H9 (cell line): ENCODE measurements around the gene FKBP8. TPM values are rescaled to one million over a fixed set of nuclear protein-coding genes. Genes with fewer than 3 reads are reported as not detected.

ENCODE experiments used
- DNase-seq: peaks from one replicate; pipeline ENCODE4 v3.0.0-alpha.2; 2017
- H2AFZ ChIP-seq: one replicate; pipeline ENCODE4 v1.6.1; 2013; ENCODE audit warnings: mild to moderate bottlenecking, low read length, control low read depth, moderate library complexity
- H2AK5ac ChIP-seq: 2 replicates; pipeline ENCODE4 v1.6.1; 2013; ENCODE audit warnings: low read length, control low read depth, mixed read lengths; ENCODE audit not compliant: insufficient read length
- H2BK120ac ChIP-seq: one replicate; pipeline ENCODE4 v1.6.1; 2013; ENCODE audit warnings: low read depth, mild to moderate bottlenecking, low read length, control low read depth, inconsistent platforms; ENCODE audit not compliant: poor library complexity, severe bottlenecking
- H2BK12ac ChIP-seq: 2 replicates; pipeline ENCODE4 v1.6.1; 2013; ENCODE audit warnings: low read length, control low read depth, mixed read lengths, low read depth; ENCODE audit not compliant: insufficient read length
- H2BK15ac ChIP-seq: 2 replicates; pipeline ENCODE4 v1.6.1; 2013; ENCODE audit warnings: low read depth, low read length, control low read depth
- H2BK20ac ChIP-seq: one replicate; pipeline ENCODE4 v1.6.1; 2013; ENCODE audit warnings: low read depth, mild to moderate bottlenecking, low read length, control low read depth, inconsistent platforms; ENCODE audit not compliant: poor library complexity, severe bottlenecking
- H2BK5ac ChIP-seq: 2 replicates; pipeline ENCODE4 v1.6.1; 2013; ENCODE audit warnings: low read length, control low read depth, mixed read lengths; ENCODE audit not compliant: insufficient read length
- H3K14ac ChIP-seq: 2 replicates; pipeline ENCODE4 v1.6.1; 2013; ENCODE audit warnings: low read length, control low read depth; ENCODE audit not compliant: insufficient read depth
- H3K18ac ChIP-seq: 2 replicates; pipeline ENCODE4 v1.6.1; 2013; ENCODE audit warnings: low read depth, mild to moderate bottlenecking, mixed read lengths, low read length, control low read depth; ENCODE audit not compliant: insufficient read length
- H3K23ac ChIP-seq: 2 replicates; pipeline ENCODE4 v1.6.1; 2013; ENCODE audit warnings: low read length, control low read depth, mixed read lengths, low read depth; ENCODE audit not compliant: insufficient read length
- H3K23me2 ChIP-seq: 2 replicates; pipeline ENCODE4 v1.6.1; 2013; ENCODE audit warnings: low read depth, mild to moderate bottlenecking, mixed read lengths, low read length, control low read depth; ENCODE audit not compliant: insufficient read length, poor library complexity, severe bottlenecking
- H3K27ac ChIP-seq: 2 replicates; pipeline ENCODE4 v1.5.1; 2013; ENCODE audit warnings: low read length, control low read depth, mixed read lengths, low read depth; ENCODE audit not compliant: insufficient read length
- H3K27me3 ChIP-seq: 2 replicates; pipeline ENCODE4 v1.6.1; 2013; ENCODE audit warnings: low read length, control low read depth, inconsistent platforms; ENCODE audit not compliant: insufficient read depth
- H3K4ac ChIP-seq: 2 replicates; pipeline ENCODE4 v1.6.1; 2013; ENCODE audit warnings: low read depth, mild to moderate bottlenecking, control low read depth, inconsistent platforms, low read length, moderate library complexity
- H3K4me1 ChIP-seq: 2 replicates; pipeline ENCODE4 v1.6.1; 2013; ENCODE audit warnings: low read length, control low read depth, inconsistent platforms; ENCODE audit not compliant: insufficient read depth
- H3K4me2 ChIP-seq: 2 replicates; pipeline ENCODE4 v1.6.1; 2013; ENCODE audit warnings: low read length, control low read depth, mixed read lengths; ENCODE audit not compliant: insufficient read length, insufficient read depth
- H3K56ac ChIP-seq: 2 replicates; pipeline ENCODE4 v1.6.1; 2013; ENCODE audit warnings: low read depth, mild to moderate bottlenecking, mixed read lengths, low read length, control low read depth; ENCODE audit not compliant: insufficient read length
- H3K79me1 ChIP-seq: 2 replicates; pipeline ENCODE4 v1.6.1; 2013; ENCODE audit warnings: low read depth, mild to moderate bottlenecking, moderate library complexity, low read length, control low read depth, inconsistent platforms; ENCODE audit not compliant: insufficient read depth, poor library complexity, severe bottlenecking
- H3K79me2 ChIP-seq: 2 replicates; pipeline ENCODE4 v1.6.1; 2013; ENCODE audit warnings: low read length, control low read depth, inconsistent platforms; ENCODE audit not compliant: insufficient read depth
- H3K9ac ChIP-seq: 2 replicates; pipeline ENCODE4 v1.6.1; 2013; ENCODE audit warnings: low read length, control low read depth, mixed read lengths; ENCODE audit not compliant: insufficient read length; ENCODE audit errors: extremely low read depth
- H3K9me3 ChIP-seq: one replicate; pipeline ENCODE4 v1.6.1; 2013; ENCODE audit warnings: low read depth, low read length, inconsistent platforms; ENCODE audit not compliant: control insufficient read depth
- H3T11ph ChIP-seq: one replicate; pipeline ENCODE4 v1.6.1; 2013; ENCODE audit warnings: mild to moderate bottlenecking, low read length, control low read depth, inconsistent platforms
- H4K20me1 ChIP-seq: one replicate; pipeline ENCODE4 v1.6.1; 2013; ENCODE audit not compliant: control insufficient read depth, insufficient read length, insufficient read depth
- H4K5ac ChIP-seq: 2 replicates; pipeline ENCODE4 v1.6.1; 2013; ENCODE audit warnings: low read depth, mild to moderate bottlenecking, mixed read lengths, low read length, control low read depth; ENCODE audit not compliant: insufficient read length
- H4K8ac ChIP-seq: replicated peaks from 2 replicates; pipeline ENCODE4 v1.6.1; 2013; ENCODE audit warnings: low read length, control low read depth, mixed read lengths, low read depth; ENCODE audit not compliant: insufficient read length
- H4K91ac ChIP-seq: 2 replicates; pipeline ENCODE4 v1.6.1; 2013; ENCODE audit warnings: low read depth, mild to moderate bottlenecking, moderate library complexity, mixed read lengths, low read length, control low read depth; ENCODE audit not compliant: insufficient read length
- H3K27ac Mint-ChIP-seq, 3 experiments: 2 replicates in 2 of 3; 3 replicates in 1 of 3; pipeline ENCODE4 v1.8.0; 2020 to 2021; ENCODE audit warnings: mixed read lengths in 3 of 3, mild to moderate bottlenecking in 1 of 3, moderate library complexity in 1 of 3
- H3K27me3 Mint-ChIP-seq: 2 replicates; pipeline ENCODE4 v1.8.0; 2021; ENCODE audit warnings: low read depth, mild to moderate bottlenecking, moderate library complexity, mixed read lengths
- H3K36me3 Mint-ChIP-seq, 3 experiments: 2 replicates in 2 of 3; 3 replicates in 1 of 3; pipeline ENCODE4 v1.8.0; 2020 to 2021; ENCODE audit warnings: low read depth in 3 of 3, mixed read lengths in 3 of 3; ENCODE audit not compliant: insufficient read depth in 1 of 3
- H3K4me1 Mint-ChIP-seq, 2 experiments: 2 replicates each; pipeline ENCODE4 v1.8.0; 2020; ENCODE audit warnings: mixed read lengths in 2 of 2
- H3K4me3 Mint-ChIP-seq, 2 experiments: 2 replicates in 1 of 2; 3 replicates in 1 of 2; pipeline ENCODE4 v1.8.0; 2020 to 2021; ENCODE audit warnings: mild to moderate bottlenecking in 2 of 2, mixed read lengths in 2 of 2, moderate library complexity in 1 of 2
- H3K9me3 Mint-ChIP-seq, 2 experiments: 2 replicates in 1 of 2; 3 replicates in 1 of 2; pipeline ENCODE4 v1.8.0; 2020; ENCODE audit warnings: mild to moderate bottlenecking in 2 of 2, mixed read lengths in 2 of 2, moderate library complexity in 1 of 2
- CTCF ChIP-seq: fragments of 200-600 bp; sonication (generic); conservative IDR thresholded peaks from 3 replicates; pipeline ENCODE4 v1.8.0; 2021; ENCODE audit warnings: antibody characterized with exemption, mild to moderate bottlenecking
- WGBS: extraction: QIAGEN DNeasy Blood & Tissue Kit; methylation state at CpG from one replicate; pipeline ENCODE4 v1.1.7; 2013; ENCODE audit warnings: missing lambda C conversion rate, low lambda C conversion rate, mixed read lengths; ENCODE audit not compliant: insufficient read length; ENCODE audit errors: extremely low coverage; 5-methylcytosine and 5-hydroxymethylcytosine counted together
- total RNA-seq: library from RNA; stranded (reverse); gene quantifications from 2 replicates; pipeline ENCODE4 v1.2.1, GENCODE V29; 2021

The FKBP8 gene
- total RNA-seq, 1 experiment from 2014 or later = 308 TPM

DNA sequence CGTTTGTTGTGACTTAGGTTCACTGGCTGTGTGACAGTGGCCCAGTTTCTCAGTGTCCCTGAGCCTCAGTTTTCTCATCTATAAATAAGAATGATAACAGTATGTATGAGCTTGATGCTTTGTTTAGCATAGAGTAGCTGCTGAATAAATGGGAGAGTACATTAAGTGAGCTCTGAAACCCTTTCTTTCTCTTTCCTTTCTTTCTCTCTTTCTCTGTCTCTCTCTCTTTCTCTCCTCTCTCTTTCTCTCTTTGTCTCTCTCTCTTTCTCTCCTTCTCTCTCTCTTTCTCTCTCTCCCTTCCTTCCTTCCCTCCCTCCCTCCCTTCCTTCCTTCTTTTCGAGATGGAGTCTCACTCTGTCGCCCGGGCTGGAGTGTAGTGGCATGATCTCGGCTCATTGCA is 16.3 kb upstream of the FKBP8 start:
- Histone ChIP-seq H2BK15ac (no peak overlapping the region), H3K18ac (no peak overlapping the region), H2AK5ac (no peak overlapping the region), H3K23ac (no peak overlapping the region), H3K27me3 (no peaks in the 10 kb centered on the region), H3K79me1 (no peaks in the 10 kb centered on the region), H4K5ac (no peak overlapping the region), H4K91ac (no peak overlapping the region), H3K79me2 (peaks cover 6% of the 10 kb centered on the region; the same call in 1 of the 2 replicates), H2BK5ac (no peak overlapping the region), H4K20me1 (no peaks in the 10 kb centered on the region), H3T11ph (no peak overlapping the region), H3K4me1 (no peaks in the 10 kb centered on the region), H2AFZ (no peak overlapping the region), H4K8ac (no peak overlapping the region), H3K4ac (no peak overlapping the region), H2BK12ac (no peak overlapping the region), H3K4me2 (no peak overlapping the region), H3K9ac (no peak overlapping the region), H2BK120ac (no peak overlapping the region), H3K56ac (no peak overlapping the region), H3K9me3 (no peaks in the 10 kb centered on the region), H3K14ac (no peak overlapping the region), H3K23me2 (peaks cover 6% of the 10 kb centered on the region), H3K27ac (no peak overlapping the region), H2BK20ac (no peak overlapping the region)
- Mint-ChIP-seq H3K9me3 (no peaks in the 10 kb centered on the region), H3K27ac (no peak overlapping the region), H3K36me3 (peaks cover 10 to 31% (median 27%) of the 10 kb centered on the region in 3 experiments; a peak in 6 of 7 replicates), H3K4me3 (no peak overlapping the region), H3K27me3 (no peaks in the 10 kb centered on the region), H3K4me1 (peaks cover 5 to 8% of the 10 kb centered on the region in 2 experiments)
- DNase-seq = no peak
- no peak for TF ChIP-seq CTCF
- WGBS = no CpG with 5 or more reads among the region's 5 CpGs
